Ovary (tissue), 9 donors: Measurements from ENCODE around the gene OR2A7. TPM values are rescaled to one million over a fixed set of nuclear protein-coding genes. Genes with fewer than 3 reads are reported as not detected.
"Not testable (repeated sequence)": the region's sequence is repeated elsewhere in the genome, so short reads cannot be mapped to it uniquely, and the experiment has no call there.

Experiments
- DNase-seq, 5 donors: peaks; one replicate each; pipeline ENCODE4 v3.0.0-alpha.2; 2019 to 2020
- H3K27ac ChIP-seq, 2 donors: fragments of 200-600 bp; one replicate each; pipeline versions ENCODE4 v1.5.1 to v1.8.0; 2019 to 2022
- H3K27me3 ChIP-seq: fragments of 200-600 bp; one replicate; pipeline ENCODE4 v1.8.0; 2022
- H3K36me3 ChIP-seq: fragments of 200-600 bp; sonication (generic); one replicate; pipeline ENCODE4 v1.5.1; 2019
- H3K4me1 ChIP-seq: one replicate; pipeline ENCODE4 v1.8.1; 2013; ENCODE audit warnings: mild to moderate bottlenecking, moderate library complexity; ENCODE audit not compliant: insufficient read depth
- H3K4me3 ChIP-seq: fragments of 200-600 bp; sonication (generic); one replicate; pipeline ENCODE4 v1.5.1; 2017
- H3K9me3 ChIP-seq, 2 donors: fragments of 200-600 bp in 1 of 2; sonication (generic) in 1 of 2; one replicate each; pipeline versions ENCODE4 v1.5.1 to v1.8.1; 2013 to 2019; ENCODE audit warnings: mild to moderate bottlenecking in 1 of 2, moderate library complexity in 1 of 2
- EP300 ChIP-seq: sonication (generic); formaldehyde crosslinking; IDR thresholded peaks from one replicate; pipeline ENCODE4 v1.6.1; 2017; ENCODE audit warnings: antibody characterized with exemption
- POLR2A ChIP-seq: fragments of 450-650 bp; IDR thresholded peaks from one replicate; pipeline ENCODE4 v1.6.1; 2017; ENCODE audit warnings: antibody characterized with exemption, mild to moderate bottlenecking, moderate library complexity
- WGBS, 3 donors: extraction: QIAGEN DNeasy Blood & Tissue Kit in 1 of 3; methylation state at CpG; one replicate each; pipeline versions ENCODE4 v1.1.5 to v1.1.7; 2013 to 2017; 5-methylcytosine and 5-hydroxymethylcytosine counted together
- intact Hi-C, 4 donors: fragments of 100-400 bp; cut with DNase I; formaldehyde crosslinking; loops; one replicate each; pipeline versions ENCODE4 v1.11.0 to v1.15.1; 2022 to 2023
- polyA plus RNA-seq, 2 donors: library from polyadenylated mRNA; stranded (reverse); fragments of 200-250 nt in 1 of 2; fragments of 350-450 nt in 1 of 2; fragmentation: Illumina TruSeq in 1 of 2; extraction: RNeasy Lipid Tissue Mini Kit (QIAGEN cat#74804) in 1 of 2; gene quantifications; one replicate each; pipeline ENCODE4 v1.2.3, GENCODE V29; 2013 to 2014
- total RNA-seq, 7 donors: library from RNA; depleted of rRNA in 2 of 7; stranded (reverse); fragments of >200 nt in 2 of 7; fragmentation: NEBNext Ultra II Directional in 3 of 7; extraction: Animal tissue kit (Norgen Biotek cat#: 25700) in 3 of 7; gene quantifications; one replicate each; pipeline versions ENCODE4 v1.1.0 to v1.2.4, GENCODE V29; 2016 to 2023
- TF ChIP-seq, protein P1 (sequence below), 3 donors: fragments of 450-650 bp in 2 of 3; fragments of 200-600 bp in 1 of 3; IDR thresholded peaks; one replicate each; pipeline versions ENCODE4 v1.5.1 to v1.8.0; 2016 to 2022; ENCODE audit warnings: antibody characterized with exemption in 3 of 3, mild to moderate bottlenecking in 1 of 3
- donor health status: DM: no; HTN: no; CAD: no; lungs with moderate emphysema.
- donor health status: DM: no; HTN: no; CAD: no.
- donor health status: Bipolar disorder and iron deficiency.
- donor health status: DM: yes; HTN: yes; CAD: no.
- donor health status: DM: no; HTN: no; CAD: no.
- donor health status: DM: yes; HTN: yes; CAD: no.

Gene OR2A7
- total and polyA plus RNA-seq, 9 donors: 0.92 to 22.6 (median 3.4) TPM

GRCh38 chr7:144256112-144256511 is 8.5 kb downstream of the OR2A7 start:
- no peak for DNase-seq
- no peaks in the 10 kb centered on the region for H3K9me3 ChIP-seq
- H3K4me3 ChIP-seq: no peak overlapping the region
- intact Hi-C loops: no loop called here
- 69 to 75% (median 72%) methylated on average over 3 of the region's 3 CpGs for WGBS, 3 donors
- no peaks in the 10 kb centered on the region for H3K4me1 ChIP-seq
- H3K27me3 ChIP-seq: no peaks in the 10 kb centered on the region
- no peaks in the 10 kb centered on the region for H3K36me3 ChIP-seq
- TF ChIP-seq EP300: no peak
- no peak for TF ChIP-seq POLR2A
- TF ChIP-seq, protein P1, sequence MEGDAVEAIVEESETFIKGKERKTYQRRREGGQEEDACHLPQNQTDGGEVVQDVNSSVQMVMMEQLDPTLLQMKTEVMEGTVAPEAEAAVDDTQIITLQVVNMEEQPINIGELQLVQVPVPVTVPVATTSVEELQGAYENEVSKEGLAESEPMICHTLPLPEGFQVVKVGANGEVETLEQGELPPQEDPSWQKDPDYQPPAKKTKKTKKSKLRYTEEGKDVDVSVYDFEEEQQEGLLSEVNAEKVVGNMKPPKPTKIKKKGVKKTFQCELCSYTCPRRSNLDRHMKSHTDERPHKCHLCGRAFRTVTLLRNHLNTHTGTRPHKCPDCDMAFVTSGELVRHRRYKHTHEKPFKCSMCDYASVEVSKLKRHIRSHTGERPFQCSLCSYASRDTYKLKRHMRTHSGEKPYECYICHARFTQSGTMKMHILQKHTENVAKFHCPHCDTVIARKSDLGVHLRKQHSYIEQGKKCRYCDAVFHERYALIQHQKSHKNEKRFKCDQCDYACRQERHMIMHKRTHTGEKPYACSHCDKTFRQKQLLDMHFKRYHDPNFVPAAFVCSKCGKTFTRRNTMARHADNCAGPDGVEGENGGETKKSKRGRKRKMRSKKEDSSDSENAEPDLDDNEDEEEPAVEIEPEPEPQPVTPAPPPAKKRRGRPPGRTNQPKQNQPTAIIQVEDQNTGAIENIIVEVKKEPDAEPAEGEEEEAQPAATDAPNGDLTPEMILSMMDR (IDR thresholded peaks at IDR 0.05): no peak
- no peak overlapping the region for H3K27ac ChIP-seq

DNA sequence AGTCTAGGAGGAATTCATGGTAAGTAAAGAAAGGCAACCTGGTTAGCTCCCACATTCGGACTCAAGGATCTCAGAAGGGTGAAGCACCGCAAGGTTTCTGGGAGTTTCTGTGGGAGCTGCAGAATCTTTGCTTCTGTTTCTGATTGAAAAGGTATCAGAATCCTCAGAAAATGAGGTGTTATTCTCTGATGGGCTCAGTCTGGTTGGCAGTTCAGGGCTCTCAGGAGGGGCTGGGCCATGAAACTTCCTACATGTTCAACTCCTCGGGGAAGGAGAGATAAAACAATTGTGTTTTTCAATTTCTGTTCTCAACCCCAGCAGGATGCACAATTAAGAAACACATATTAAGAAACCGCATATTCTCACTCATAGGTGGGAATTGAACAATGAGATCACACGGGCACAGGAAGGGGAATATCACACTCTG is 9.1 kb downstream of the OR2A7 start:
- Histone ChIP-seq H3K27me3 (no peaks in the 10 kb centered on the region), H3K9me3 (no peaks in the 10 kb centered on the region), H3K4me3 (no peak overlapping the region), H3K36me3 (no peaks in the 10 kb centered on the region), H3K27ac (no peak overlapping the region), H3K4me1 (no peaks in the 10 kb centered on the region)
- intact Hi-C loops: no loop called here
- TF ChIP-seq POLR2A (no peak), EP300 (no peak)
- TF ChIP-seq, protein P1 (IDR thresholded peaks at IDR 0.05): no peak
- 77 to 80% (median 78%) methylated on average over 5 of the region's 5 CpGs for WGBS, 3 donors
- no peak for DNase-seq

GRCh38 chr7:144252307-144252706 is 12.3 kb downstream of the OR2A7 start:
- H3K4me3 ChIP-seq, H3K9me3 ChIP-seq, DNase-seq, intact Hi-C loops, H3K27me3 ChIP-seq, H3K27ac ChIP-seq, H3K4me1 ChIP-seq, H3K36me3 ChIP-seq: not testable (repeated sequence)
- no CpG with 5 or more reads among the region's 4 CpGs for WGBS, 3 donors

DNA sequence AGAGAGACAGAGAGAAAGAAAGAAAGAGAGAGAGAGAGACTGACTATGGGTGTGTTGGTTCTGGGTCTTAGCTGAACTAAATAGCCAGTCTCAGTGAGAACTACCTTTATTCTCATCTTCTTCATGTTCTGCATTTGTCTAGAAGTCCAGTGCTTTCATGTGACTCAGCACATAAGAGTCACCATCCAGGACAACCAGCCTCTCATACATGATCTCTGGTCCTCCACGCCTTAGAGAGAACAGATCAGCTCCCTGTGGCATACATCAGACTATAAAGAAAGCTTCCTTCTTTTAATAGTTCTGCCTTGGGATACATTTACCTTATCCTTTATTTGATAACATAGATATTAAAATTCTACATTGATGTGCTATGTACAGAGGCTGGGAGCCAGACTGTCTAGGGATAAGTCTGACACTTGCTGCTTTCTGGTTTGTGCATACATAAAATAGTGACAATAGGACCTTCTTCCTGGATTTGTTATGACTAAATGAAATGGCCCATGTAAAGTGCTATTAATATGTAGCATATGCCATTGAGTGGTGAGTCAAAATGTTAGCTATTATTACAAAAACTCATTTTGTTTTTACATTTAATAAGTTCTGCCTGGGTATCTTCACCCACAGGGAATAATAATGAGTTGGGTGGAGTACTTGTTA is 16.8 kb downstream of the OR2A7 start:
- H3K4me1 ChIP-seq, H3K36me3 ChIP-seq, DNase-seq, H3K9me3 ChIP-seq, H3K27me3 ChIP-seq, H3K27ac ChIP-seq, intact Hi-C loops, H3K4me3 ChIP-seq: not testable (repeated sequence)
- WGBS, 3 donors: no CpG with 5 or more reads among the region's 1 CpG

DNA sequence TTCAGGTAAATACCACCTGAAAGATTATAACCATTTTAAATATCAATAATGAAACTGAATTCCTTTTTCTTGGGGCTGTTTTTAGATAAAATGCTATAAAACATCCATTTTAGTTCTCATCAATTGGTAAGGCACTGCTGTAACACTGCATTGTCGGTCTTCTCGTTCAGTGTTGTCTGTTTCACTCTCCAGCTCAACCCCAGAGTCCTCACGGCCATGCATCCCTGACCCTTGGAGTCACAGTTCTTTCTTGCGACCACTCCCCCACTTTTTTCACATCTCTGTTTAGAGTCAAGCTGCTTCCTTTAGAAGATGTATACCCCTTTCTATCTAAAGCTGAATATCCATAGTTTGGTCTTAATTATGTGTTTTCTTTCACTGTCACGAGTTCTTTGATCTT is 17.6 kb downstream of the OR2A7 start:
- no CpG with 5 or more reads among the region's 5 CpGs for WGBS, 3 donors
- H3K4me3 ChIP-seq, H3K27me3 ChIP-seq, intact Hi-C loops, H3K27ac ChIP-seq, H3K9me3 ChIP-seq, DNase-seq, H3K36me3 ChIP-seq, H3K4me1 ChIP-seq: not testable (repeated sequence)

- WGBS, 3 donors: no CpG with 5 or more reads among the region's 2 CpGs
- H3K36me3 ChIP-seq, DNase-seq, H3K27ac ChIP-seq, H3K4me3 ChIP-seq, H3K27me3 ChIP-seq, intact Hi-C loops, H3K9me3 ChIP-seq, H3K4me1 ChIP-seq: not testable (repeated sequence)
Measured at GRCh38 chr7:144245372-144245771, 19.2 kb downstream of the OR2A7 start.

DNA sequence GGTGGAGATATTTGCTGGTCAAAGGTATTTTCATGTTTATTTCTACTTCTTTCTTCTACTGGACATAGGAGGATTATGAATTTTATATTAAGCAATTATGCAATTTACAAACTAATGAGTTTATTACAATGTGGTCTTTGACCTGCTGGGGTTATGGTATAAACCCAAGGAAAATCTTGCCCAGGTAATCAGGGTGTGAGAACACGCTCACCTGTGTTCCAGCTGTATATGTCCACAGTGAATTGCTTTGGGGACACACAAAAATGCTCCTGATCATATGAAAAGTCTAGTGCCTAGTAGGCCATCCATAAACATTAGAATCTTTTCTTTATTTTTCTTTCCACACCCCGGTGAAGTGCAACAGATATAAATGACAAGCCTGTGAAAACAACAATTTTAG is 25.2 kb downstream of the OR2A7 start, which contains the start of gene OR2A42:
OR2A42 (minus strand) TSS at position 241 of the 400 bp plus-strand sequence. CDS start 6,762 bp downstream, outside the sequence.
- intact Hi-C loops, H3K27me3 ChIP-seq, DNase-seq: not testable (repeated sequence)

DNA sequence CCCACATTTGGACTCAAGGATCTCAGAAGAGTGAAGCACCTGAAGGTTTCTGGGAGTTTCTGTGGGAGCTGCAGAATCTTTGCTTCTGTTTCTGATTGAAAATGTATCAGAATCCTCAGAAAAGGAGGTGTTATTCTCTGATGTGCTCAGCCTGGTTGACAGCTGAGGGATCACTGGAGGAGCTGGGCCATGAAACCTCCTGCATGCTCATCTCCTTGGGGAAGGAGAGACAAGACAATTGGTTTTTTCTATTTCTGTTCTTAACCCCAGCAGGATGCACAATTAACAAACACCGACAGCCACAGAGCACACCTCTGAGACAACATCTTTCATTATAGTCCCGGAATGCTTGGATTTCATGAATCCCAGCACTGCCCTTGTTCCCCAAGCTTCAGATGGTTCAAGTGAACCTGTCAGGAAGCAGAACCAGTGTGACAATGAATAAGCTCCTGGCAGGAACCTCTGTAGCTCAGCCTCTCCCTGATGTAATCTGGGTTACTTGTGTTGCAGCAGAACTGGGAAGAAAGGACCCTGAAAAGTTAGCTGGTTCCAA is 26.0 kb downstream of the OR2A7 start:
- H3K4me1 ChIP-seq, H3K9me3 ChIP-seq, intact Hi-C loops, H3K4me3 ChIP-seq, H3K27ac ChIP-seq, H3K27me3 ChIP-seq, DNase-seq, H3K36me3 ChIP-seq: not testable (repeated sequence)
- WGBS, 3 donors: 91 to 93% (median 93%) methylated on average over 2 of the region's 2 CpGs

More for the DNA sequence above, 25.2 kb downstream of the OR2A7 start, which contains the start of gene OR2A42:
- H3K9me3 ChIP-seq, H3K27ac ChIP-seq, H3K4me3 ChIP-seq, H3K36me3 ChIP-seq, H3K4me1 ChIP-seq: not testable (repeated sequence)
- WGBS, 3 donors: 85 to 93% (median 93%) methylated on average over 1 of the region's 2 CpGs

GRCh38 chr7:144233039-144233438 is 31.6 kb downstream of the OR2A7 start:
- H3K27me3 ChIP-seq, intact Hi-C loops, H3K27ac ChIP-seq, H3K9me3 ChIP-seq, H3K36me3 ChIP-seq, DNase-seq, H3K4me1 ChIP-seq, H3K4me3 ChIP-seq: not testable (repeated sequence)
- WGBS, 3 donors: 64 to 73% (median 69%) methylated on average over 1 of the region's 1 CpG

GRCh38 chr7:144231027-144231426 is 33.6 kb downstream of the OR2A7 start:
- WGBS, 3 donors: no CpG with 5 or more reads among the region's 2 CpGs

More at GRCh38 chr7:144231027-144231426, 33.6 kb downstream of the OR2A7 start:
- H3K4me1 ChIP-seq, DNase-seq, H3K4me3 ChIP-seq, intact Hi-C loops, H3K9me3 ChIP-seq, H3K36me3 ChIP-seq, H3K27ac ChIP-seq, H3K27me3 ChIP-seq: not testable (repeated sequence)
